ENCODE data around the gene TMEM47. TPM values are rescaled to one million over a fixed set of nuclear protein-coding genes. Genes with fewer than 3 reads are reported as not detected.

The TMEM47 gene
- not detected in 2 replicates for total RNA-seq (2011; cell fraction: chromatin; rRNA removed; ENCODE audit: low replicate concordance)
- total RNA-seq (2011; cell fraction: nucleolus; rRNA removed), result not detected in 2 replicates
- total RNA-seq (2011; cell fraction: nucleoplasm; rRNA removed), result not detected in 2 replicates
- total RNA-seq (2014; rRNA removed), result not detected in 2 replicates
- total RNA-seq (2014; rRNA removed; fragmentation: Illumina TruSeq; extraction: Trizol), result not detected in 2 replicates
- total RNA-seq (2015; rRNA removed; fragmentation: Illumina TruSeq; extraction: Trizol), result not detected in 2 replicates
- 0.04 TPM in 2 replicates for total RNA-seq (2021)
- not detected in 2 replicates for polyA plus RNA-seq (2011; rRNA removed)
- polyA plus RNA-seq (2011; cell fraction: cytosol; rRNA removed), result not detected in 2 replicates
- not detected in 2 replicates for polyA plus RNA-seq (2011; cell fraction: nucleus; rRNA removed)
- polyA plus RNA-seq (2012), result 0.01 and 0.11 TPM in 2 replicates
- polyA plus RNA-seq (2014; fragmentation: Illumina TruSeq; extraction: Trizol), result 0.03 TPM in 1 of 2 replicates, not detected in the other
- under 1 TPM in 1 of 2 experiments, not detected in 1; 0.03 TPM for polyA plus RNA-seq (2014; fragmentation: Nextera tagmentation; extraction: Ambion mirVana)
- polyA plus RNA-seq (2014; rRNA removed), result not detected in 2 replicates
- polyA minus RNA-seq (2011; rRNA and poly(A)+ RNA removed), result not detected in 2 replicates
- polyA minus RNA-seq (2011; cell fraction: cytosol; rRNA and poly(A)+ RNA removed), result not detected in 2 replicates
- polyA minus RNA-seq (2011; cell fraction: nucleus; rRNA and poly(A)+ RNA removed), result not detected in 2 replicates
- not detected for Bru-seq, nascent RNA
- BruChase-seq, experiment 1, labeled RNA remaining after a 2-hour chase, result percentile 6 among the genes with signal in this experiment
- BruChase-seq, experiment 2, labeled RNA remaining after a 6-hour chase, result percentile 9 among the genes with signal in this experiment
- long read RNA-seq, experiment 1, result 0 reads
- long read RNA-seq, experiment 2, result 0 reads
- long read RNA-seq, experiment 3, result 0 reads

- ATAC-seq (peak; percentile 99), DNase-seq (ENCODE audit: extremely low read depth in 1 of 4, low spot score in 3 of 4) (peak; percentile 27 to 53 (median 38)), FAIRE-seq (no peak)
- ChIA-PET CTCF (ENCODE audit: low intra/inter-chr PET ratio) (no interaction called here), POLR2A (no interaction called here)
- peak within 1 kb of the TSS; percentile 25; the same call in 1 of the 2 replicates for H3K4me2 ChIP-seq (ENCODE audit: insufficient read depth, low read length)
- H2AFZ ChIP-seq (ENCODE audit: low read depth, low read length), result no peak within 1 kb of the TSS
- no peak within 1 kb of the TSS for H3K27ac ChIP-seq (ENCODE audit: extremely low read depth, low read depth, low read length)
- no peaks in the 10 kb centered on the region for H3K79me2 ChIP-seq (ENCODE audit: control insufficient read depth, insufficient read depth, low read length)
- H3K9ac ChIP-seq (ENCODE audit: insufficient read depth in 1 of 2, low read depth in 2 of 2, low read length in 2 of 2), result no peak within 1 kb of the TSS
- TF ChIP-seq REST (IDR thresholded peaks at IDR 0.05; ENCODE audit: borderline replicate concordance) (no peak), REST (CRISPR knock-in tag; IDR thresholded peaks at IDR 0.05; ENCODE audit: low read depth) (no peak), VEZF1 (CRISPR knock-in tag; IDR thresholded peaks at IDR 0.05) (peak; percentile 26; the same call in 1 of the 2 replicates)
- no peaks in the 10 kb centered on the region for H3K9me3 ChIP-seq (replicated peaks; ENCODE audit: control insufficient read depth, insufficient read depth, low read depth, low read length)
- no TSS peak for BruUV-seq (replicated peaks)
- peak within 1 kb of the TSS; percentile 27 for H3K4me3 ChIP-seq
- in situ Hi-C loops (cut with MboI), result loop anchor here (25.0 kb wide), 1 partner anchor 1195 kb away; no protein-coding TSS in a partner anchor
- H3K27me3 ChIP-seq (ENCODE audit: control insufficient read depth in 2 of 2, insufficient read depth in 2 of 2, low read length in 2 of 2), result no peaks in the 10 kb centered on the region
- intact Hi-C loops (cut with micrococcal nuclease), result no loop called here
- peaks cover 0 to 9% of the 10 kb centered on the region in 2 experiments; a peak in 1 of 5 replicates for H3K4me1 ChIP-seq (replicated peaks in 1 of 2; ENCODE audit: control insufficient read depth in 2 of 2, insufficient read depth in 2 of 2, low read length in 2 of 2)
- no peaks in the 10 kb centered on the region for H4K20me1 ChIP-seq (replicated peaks; ENCODE audit: control insufficient read depth, insufficient read depth, low read length)
- WGBS (ENCODE audit: insufficient coverage, low coverage, missing lambda C conversion rate), result 6% methylated on average over 24 of the region's 100 CpGs
- no peaks in the 10 kb centered on the region for H3K36me3 ChIP-seq (ENCODE audit: control insufficient read depth, insufficient read depth, low read length)
- H3K9me1 ChIP-seq (ENCODE audit: control insufficient read depth, insufficient read depth, low read length), result no peaks in the 10 kb centered on the region
Observed at GRCh38 chrX:34656842-34657725, at the start of gene TMEM47. TMEM47 (minus strand) TSS chrX:34657285; CDS start chrX:34657029, 256 bp downstream.

All from K562 (cell line).